KMS-11 (cell line): ENCODE results near the gene MYOZ3.

ENCODE experiments used
- H2AFZ ChIP-seq: fragments of 200-600 bp; sonication (generic); 2 replicates; pipeline ENCODE4 v1.6.1; 2016; ENCODE audit warnings: antibody characterized with exemption, mixed run types, low read depth
- H3K27ac ChIP-seq: fragments of 200-600 bp; sonication (generic); 2 replicates; pipeline ENCODE4 v1.6.1; 2016; ENCODE audit warnings: mild to moderate bottlenecking, mixed run types
- H3K27me3 ChIP-seq: fragments of 200-600 bp; sonication (generic); 2 replicates; pipeline ENCODE4 v1.6.1; 2017; ENCODE audit warnings: mild to moderate bottlenecking, low read depth, mixed run types, moderate library complexity; ENCODE audit not compliant: insufficient read depth
- H3K36me3 ChIP-seq: fragments of 200-600 bp; sonication (generic); 2 replicates; pipeline ENCODE4 v1.6.1; 2017; ENCODE audit warnings: mild to moderate bottlenecking, mixed run types; ENCODE audit not compliant: insufficient read depth
- H3K4me1 ChIP-seq: fragments of 200-600 bp; sonication (generic); 2 replicates; pipeline ENCODE4 v1.6.1; 2016; ENCODE audit warnings: mild to moderate bottlenecking, low read depth, mixed run types; ENCODE audit not compliant: poor library complexity, severe bottlenecking
- H3K4me2 ChIP-seq: fragments of 200-600 bp; sonication (generic); 2 replicates; pipeline ENCODE4 v1.7.0; 2016; ENCODE audit warnings: mild to moderate bottlenecking, mixed run types
- H3K4me3 ChIP-seq: fragments of 200-600 bp; sonication (generic); IDR thresholded peaks from 2 replicates; pipeline ENCODE4 v1.6.1; 2017; ENCODE audit warnings: low read depth, low read length, mixed read lengths; ENCODE audit not compliant: insufficient read depth
- H3K79me2 ChIP-seq: fragments of 200-600 bp; sonication (generic); 2 replicates; pipeline ENCODE4 v1.6.1; 2016; ENCODE audit warnings: low read depth, mixed run types; ENCODE audit not compliant: insufficient read depth
- H3K9ac ChIP-seq: fragments of 200-600 bp; sonication (generic); 2 replicates; pipeline ENCODE4 v1.6.1; 2016; ENCODE audit warnings: mild to moderate bottlenecking, mixed run types
- H4K20me1 ChIP-seq: fragments of 200-600 bp; sonication (generic); 2 replicates; pipeline ENCODE4 v1.6.1; 2016; ENCODE audit warnings: mild to moderate bottlenecking, mixed run types; ENCODE audit not compliant: insufficient read depth
- CTCF ChIP-seq: fragments of 200-600 bp; sonication (generic); conservative IDR thresholded peaks from 2 replicates; pipeline ENCODE4 v1.6.1; 2017; ENCODE audit warnings: low read depth, mild to moderate bottlenecking, antibody characterized with exemption, low read length, moderate library complexity, mixed read lengths

Gene MYOZ3

DNA sequence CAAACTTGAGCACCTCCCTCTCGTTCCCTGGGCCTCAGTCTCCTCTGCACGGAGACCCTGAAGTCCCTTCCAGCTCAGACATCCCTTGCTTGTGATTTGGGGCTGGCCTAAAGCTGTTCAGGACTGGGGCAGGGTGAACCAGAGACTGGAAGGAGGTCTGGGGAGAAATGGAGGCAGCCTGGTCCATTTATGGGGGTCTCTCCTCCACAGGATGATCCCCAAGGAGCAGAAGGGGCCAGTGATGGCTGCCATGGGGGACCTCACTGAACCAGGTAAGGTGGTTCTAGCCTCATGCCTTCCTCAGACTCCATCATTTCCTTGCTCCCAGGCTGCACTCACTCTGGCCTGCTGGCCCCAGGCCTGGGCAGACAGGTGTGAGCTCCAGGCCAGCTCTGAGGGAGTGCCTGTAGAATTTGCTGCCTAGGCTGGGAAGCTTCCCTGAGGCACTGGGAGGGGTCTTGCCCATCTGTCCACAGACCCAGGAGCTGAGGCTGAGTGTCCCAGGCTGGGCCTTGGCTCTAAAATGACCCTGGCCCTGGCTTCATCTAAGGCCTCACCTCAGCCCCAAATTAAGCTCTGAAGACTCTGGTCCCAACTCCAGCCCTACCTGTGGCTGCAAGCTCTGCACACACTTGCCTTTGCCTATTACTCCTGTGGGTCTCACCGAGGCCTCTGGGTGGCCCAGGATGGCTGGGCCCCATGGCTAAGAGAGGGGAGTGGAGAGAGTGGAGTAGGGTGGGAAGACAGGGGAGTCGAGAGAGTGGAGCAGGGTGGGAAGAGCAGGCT is 1.9 kb downstream of the MYOZ3 start:
- no peak overlapping the region for H3K4me2 ChIP-seq
- no peaks in the 10 kb centered on the region for H3K27me3 ChIP-seq
- H3K9ac ChIP-seq: no peak overlapping the region
- H3K4me3 ChIP-seq: no peak overlapping the region
- H3K4me1 ChIP-seq: no peaks in the 10 kb centered on the region
- no peak overlapping the region for H3K27ac ChIP-seq
- no peaks in the 10 kb centered on the region for H4K20me1 ChIP-seq
- H3K79me2 ChIP-seq: no peaks in the 10 kb centered on the region
- TF ChIP-seq CTCF: no peak
- no peak overlapping the region for H2AFZ ChIP-seq
- no peaks in the 10 kb centered on the region for H3K36me3 ChIP-seq

GRCh38 chr5:150663936-150664335 is 2.9 kb downstream of the MYOZ3 start:
- H2AFZ ChIP-seq: no peak overlapping the region
- TF ChIP-seq CTCF: no peak
- H3K36me3 ChIP-seq: no peaks in the 10 kb centered on the region
- H4K20me1 ChIP-seq: no peaks in the 10 kb centered on the region
- H3K4me1 ChIP-seq: no peaks in the 10 kb centered on the region
- H3K27ac ChIP-seq: no peak overlapping the region
- no peaks in the 10 kb centered on the region for H3K27me3 ChIP-seq
- no peak overlapping the region for H3K4me2 ChIP-seq
- no peak overlapping the region for H3K4me3 ChIP-seq
- no peak overlapping the region for H3K9ac ChIP-seq
- H3K79me2 ChIP-seq: no peaks in the 10 kb centered on the region

DNA sequence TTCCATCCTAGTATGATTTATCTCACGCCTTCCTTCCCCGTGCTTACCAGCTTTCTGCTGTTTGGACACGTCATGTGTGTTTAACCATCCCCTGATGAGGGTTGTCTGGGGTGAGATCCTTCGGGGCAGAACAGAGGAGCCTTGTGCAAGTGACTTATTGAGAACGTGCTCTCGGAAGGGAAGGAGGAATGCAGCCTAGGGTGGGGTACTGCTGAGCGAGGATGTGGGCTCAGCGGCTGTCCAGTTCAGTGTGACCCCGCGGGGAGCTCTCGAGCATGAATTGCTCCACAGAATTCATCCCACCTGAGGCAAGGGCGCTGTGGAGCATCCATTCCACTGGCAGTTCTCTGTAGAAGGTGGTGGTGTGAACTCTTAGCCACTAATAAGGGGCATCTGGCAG is 4.0 kb downstream of the MYOZ3 start:
- no peak for TF ChIP-seq CTCF
- H4K20me1 ChIP-seq: no peaks in the 10 kb centered on the region
- H3K4me2 ChIP-seq: no peak overlapping the region
- H3K27ac ChIP-seq: no peak overlapping the region
- no peaks in the 10 kb centered on the region for H3K36me3 ChIP-seq
- H2AFZ ChIP-seq: no peak overlapping the region
- H3K27me3 ChIP-seq: no peaks in the 10 kb centered on the region
- H3K4me3 ChIP-seq: no peak overlapping the region
- H3K9ac ChIP-seq: no peak overlapping the region
- no peaks in the 10 kb centered on the region for H3K4me1 ChIP-seq
- H3K79me2 ChIP-seq: no peaks in the 10 kb centered on the region

- H2AFZ ChIP-seq: no peak overlapping the region
- no peak overlapping the region for H3K9ac ChIP-seq
- no peak overlapping the region for H3K4me2 ChIP-seq
- no peaks in the 10 kb centered on the region for H3K4me1 ChIP-seq
- no peak overlapping the region for H3K27ac ChIP-seq
- no peak overlapping the region for H3K4me3 ChIP-seq
- no peaks in the 10 kb centered on the region for H3K27me3 ChIP-seq
- H3K36me3 ChIP-seq: no peaks in the 10 kb centered on the region
- H4K20me1 ChIP-seq: no peaks in the 10 kb centered on the region
- H3K79me2 ChIP-seq: no peaks in the 10 kb centered on the region
- TF ChIP-seq CTCF: no peak
These were observed 9.4 kb downstream of the MYOZ3 start for GRCh38 chr5:150670275-150670947.
